Activated CD8-positive, alpha-beta memory T cell treated with anti-CD3 and anti-CD28 coated beads for 48 hours (primary cell): ENCODE results near the gene OR8B3.

Experiments
- DNase-seq, 3 experiments: peaks; one replicate each; pipeline ENCODE4 v3.0.0-alpha.2; 2020; ENCODE audit warnings: low read depth in 2 of 3, low spot score in 2 of 3

The OR8B3 gene

DNA sequence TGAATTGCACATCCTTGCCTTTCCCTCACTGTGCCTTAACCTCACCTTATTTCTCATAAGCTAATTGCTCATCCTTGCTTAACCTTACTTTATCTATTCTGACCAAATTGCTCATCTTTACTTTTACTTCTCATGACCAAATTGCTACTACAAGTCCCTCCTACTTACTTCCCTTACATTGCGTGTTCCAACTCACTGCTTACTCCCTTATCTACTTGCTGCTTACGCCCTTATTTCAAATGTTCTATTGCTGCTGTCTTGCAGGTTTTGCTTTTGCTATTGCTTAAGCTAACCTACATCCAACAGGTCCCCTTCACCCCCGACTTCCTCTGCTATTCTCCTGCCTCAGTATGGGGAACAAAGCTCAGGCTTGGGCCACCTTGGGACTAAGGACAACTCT lies 22.5 kb downstream of the OR8B3 start:
- no peak for DNase-seq

DNA sequence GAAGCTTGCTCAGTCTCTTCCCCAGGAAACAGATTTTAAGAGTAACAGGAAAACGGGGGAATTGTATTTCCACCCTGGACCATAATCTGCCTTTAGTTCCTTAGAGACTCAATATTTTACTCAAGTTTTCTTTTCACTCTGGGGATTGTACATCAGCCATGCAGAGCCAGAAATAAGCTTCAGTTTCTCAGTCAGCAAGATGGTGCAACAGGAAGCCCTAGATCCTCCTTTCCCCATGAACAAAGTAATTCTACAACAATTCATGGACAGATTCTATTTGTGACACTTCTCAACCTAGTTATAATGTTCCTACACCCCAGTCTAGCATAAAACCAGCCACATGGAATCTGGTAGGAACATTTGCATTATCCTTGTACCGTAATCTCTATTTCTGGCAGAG lies 39.3 kb downstream of the OR8B3 start:
- DNase-seq = no peak

- DNase-seq = no peak
Measured at GRCh38 chr11:124346311-124346955, 52.4 kb downstream of the OR8B3 start.
